Measurements from ENCODE around the gene CRYL1.

The CRYL1 gene

GRCh38 chr13:20426766-20427448, 98.8 kb downstream of the CRYL1 start:
- H2AFZ ChIP-seq, result no peak overlapping the region
- peaks cover 17% of the 10 kb centered on the region for H3K4me1 ChIP-seq
- no peaks in the 10 kb centered on the region for H3K36me3 ChIP-seq (ENCODE audit: control insufficient read depth, insufficient read depth, low read length)
- no peaks in the 10 kb centered on the region for H3K79me2 ChIP-seq
- no peak overlapping the region for H3K9ac ChIP-seq
- no peak for TF ChIP-seq CTCF (IDR thresholded peaks at IDR 0.05)
- H3K4me2 ChIP-seq (ENCODE audit: low read length), result no peak overlapping the region
- H3K27ac ChIP-seq, result no peak overlapping the region
- no peak overlapping the region for H3K4me3 ChIP-seq (ENCODE audit: low read depth, low read length)
- H3K9me3 ChIP-seq (ENCODE audit: control insufficient read depth, low read length), result no peaks in the 10 kb centered on the region
- H3K27me3 ChIP-seq (ENCODE audit: control insufficient read depth, insufficient read depth, low read length), result no peaks in the 10 kb centered on the region

DNA sequence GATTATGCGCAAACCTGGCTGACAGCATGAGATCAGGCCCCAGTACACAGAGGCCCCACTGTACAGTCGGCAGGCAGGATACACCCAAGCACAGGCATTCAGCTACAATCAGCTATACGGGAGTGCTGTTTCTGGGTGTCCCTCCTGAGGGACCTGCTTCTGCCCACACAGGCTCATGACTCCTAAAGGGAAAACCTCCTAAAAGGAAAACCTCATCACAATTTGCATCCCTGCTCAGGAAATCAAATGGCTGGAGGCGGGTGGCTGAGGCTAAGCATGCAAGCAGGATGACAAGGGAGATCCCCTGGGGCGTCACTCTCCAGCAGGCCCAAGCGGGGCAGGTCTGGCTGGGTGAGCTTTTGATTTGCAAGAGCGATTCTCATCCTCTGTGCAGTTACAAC, 99.8 kb downstream of the CRYL1 start:
- Histone ChIP-seq H3K79me2 (no peaks in the 10 kb centered on the region), H3K9me3 (ENCODE audit: control insufficient read depth, low read length) (no peaks in the 10 kb centered on the region), H3K4me2 (ENCODE audit: low read length) (no peak overlapping the region), H3K27me3 (ENCODE audit: control insufficient read depth, insufficient read depth, low read length) (no peaks in the 10 kb centered on the region), H3K4me1 (peaks cover 11% of the 10 kb centered on the region), H3K27ac (no peak overlapping the region), H3K9ac (no peak overlapping the region), H2AFZ (no peak overlapping the region), H3K4me3 (ENCODE audit: low read depth, low read length) (no peak overlapping the region), H3K36me3 (ENCODE audit: control insufficient read depth, insufficient read depth, low read length) (no peaks in the 10 kb centered on the region)
- TF ChIP-seq CTCF (IDR thresholded peaks at IDR 0.05), result no peak

DNA sequence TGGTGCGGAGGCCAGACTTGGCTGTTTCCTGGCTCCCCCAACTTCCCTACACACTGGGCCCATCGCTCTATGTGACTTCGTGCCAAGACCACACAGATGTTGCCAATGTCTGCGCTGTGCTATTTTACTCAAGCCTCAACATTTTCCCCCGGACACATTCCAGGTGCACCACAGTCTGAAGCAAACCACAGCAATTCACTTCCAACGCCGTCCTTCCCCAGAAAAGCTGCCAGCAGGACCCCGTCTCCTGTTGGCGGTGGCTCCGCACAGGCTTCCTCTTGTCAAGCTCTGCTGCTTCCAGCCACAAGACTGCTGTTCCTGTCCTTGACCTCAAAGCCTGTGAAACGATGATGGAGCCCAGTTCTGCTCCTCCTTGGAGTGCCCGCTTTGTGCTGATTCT, 100.7 kb downstream of the CRYL1 start:
- Histone ChIP-seq H3K27ac (no peak overlapping the region), H3K27me3 (ENCODE audit: control insufficient read depth, insufficient read depth, low read length) (no peaks in the 10 kb centered on the region), H3K9ac (no peak overlapping the region)

DNA sequence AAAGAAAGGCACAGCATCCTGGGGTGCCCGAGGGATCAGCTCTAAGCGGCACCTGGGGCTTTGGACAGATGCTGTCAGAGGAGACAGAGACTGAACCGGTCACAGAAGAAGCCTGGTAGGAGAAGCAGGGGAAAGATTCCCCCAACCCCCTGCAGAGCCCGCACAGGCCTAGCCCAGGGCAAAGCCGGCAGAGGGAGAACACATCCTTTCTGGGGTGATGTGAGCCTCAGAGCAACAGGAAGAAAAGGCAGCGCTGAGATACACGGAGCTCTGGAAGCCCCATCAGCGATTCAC, 101.2 kb downstream of the CRYL1 start:
- H3K27me3 ChIP-seq (ENCODE audit: control insufficient read depth, insufficient read depth, low read length), result no peaks in the 10 kb centered on the region
- H3K9me3 ChIP-seq (ENCODE audit: control insufficient read depth, low read length), result no peaks in the 10 kb centered on the region
- no peak overlapping the region for H3K9ac ChIP-seq
- TF ChIP-seq CTCF (IDR thresholded peaks at IDR 0.05), result no peak
- no peak overlapping the region for H3K4me3 ChIP-seq (ENCODE audit: low read depth, low read length)
- no peaks in the 10 kb centered on the region for H3K79me2 ChIP-seq
- H3K4me1 ChIP-seq, result peaks cover 2% of the 10 kb centered on the region
- H2AFZ ChIP-seq, result no peak overlapping the region
- no peak overlapping the region for H3K27ac ChIP-seq
- H3K36me3 ChIP-seq (ENCODE audit: control insufficient read depth, insufficient read depth, low read length), result no peaks in the 10 kb centered on the region
- no peak overlapping the region for H3K4me2 ChIP-seq (ENCODE audit: low read length)

More for the DNA sequence above, 100.7 kb downstream of the CRYL1 start:
- Histone ChIP-seq H3K9me3 (ENCODE audit: control insufficient read depth, low read length) (no peaks in the 10 kb centered on the region), H3K79me2 (no peaks in the 10 kb centered on the region), H3K4me3 (ENCODE audit: low read depth, low read length) (no peak overlapping the region), H2AFZ (no peak overlapping the region), H3K4me1 (peaks cover 3% of the 10 kb centered on the region), H3K36me3 (ENCODE audit: control insufficient read depth, insufficient read depth, low read length) (no peaks in the 10 kb centered on the region), H3K4me2 (ENCODE audit: low read length) (no peak overlapping the region)
- no peak for TF ChIP-seq CTCF (IDR thresholded peaks at IDR 0.05)

DNA sequence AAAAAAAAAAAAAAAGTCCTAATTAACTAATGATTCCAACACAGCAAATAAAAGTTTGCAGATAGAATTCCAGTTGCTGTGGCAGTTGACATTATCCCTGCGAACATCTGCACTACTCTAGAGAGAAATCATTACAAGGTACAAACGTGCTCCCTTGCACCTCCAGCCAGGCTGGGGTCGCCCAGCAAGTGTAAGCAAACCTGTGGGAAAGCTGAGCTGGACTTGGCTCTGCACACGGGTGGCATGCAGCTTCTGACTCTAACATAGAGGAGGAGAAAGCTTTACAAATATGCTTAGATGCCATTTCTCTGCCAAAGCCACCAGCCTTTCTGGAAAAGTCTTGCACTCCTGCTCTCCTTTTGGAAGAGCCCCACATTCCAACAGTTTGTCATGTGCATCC, 103.3 kb downstream of the CRYL1 start:
- no peaks in the 10 kb centered on the region for H3K79me2 ChIP-seq
- TF ChIP-seq CTCF (IDR thresholded peaks at IDR 0.05), result no peak
- no peak overlapping the region for H3K4me3 ChIP-seq (ENCODE audit: low read depth, low read length)
- no peak overlapping the region for H2AFZ ChIP-seq
- H3K9me3 ChIP-seq (ENCODE audit: control insufficient read depth, low read length), result no peaks in the 10 kb centered on the region
- H3K9ac ChIP-seq, result no peak overlapping the region
- no peak overlapping the region for H3K4me2 ChIP-seq (ENCODE audit: low read length)
- H3K27ac ChIP-seq, result no peak overlapping the region
- no peaks in the 10 kb centered on the region for H3K36me3 ChIP-seq (ENCODE audit: control insufficient read depth, insufficient read depth, low read length)
- H3K4me1 ChIP-seq, result peaks cover 2% of the 10 kb centered on the region
- H3K27me3 ChIP-seq (ENCODE audit: control insufficient read depth, insufficient read depth, low read length), result no peaks in the 10 kb centered on the region

All from parathyroid adenoma (tissue), 2 donors.